Endometrial microvascular endothelial cells (primary cell): ENCODE data around the gene BCL3. TPM values are rescaled to one million over a fixed set of nuclear protein-coding genes. Genes with fewer than 3 reads are reported as not detected.

Source experiments
- in situ Hi-C: cut with HindIII; loops from 2 replicates; pipeline ENCODE4 v1.10.0; 2017; ENCODE audit warnings: low sequenced_read_pairs, low pct_unique_long_range_greater_than_20kb; ENCODE audit errors: inconsistent ontology term
- total RNA-seq: library from RNA; depleted of rRNA; stranded (reverse); fragments of >200 nt; gene quantifications from one replicate; pipeline ENCODE4 v1.2.3, GENCODE V29; 2015; ENCODE audit errors: inconsistent ontology term

BCL3 gene
- total RNA-seq, 1 donor from 2014 or later: 18.2 TPM

- in situ Hi-C loops: loop anchor here (25.0 kb wide), 1 partner anchor 119 kb away; the partner anchor contains the start of gene NECTIN2
These were observed 29.9 kb upstream of the BCL3 start for GRCh38 chr19:44718441-44719261.

- in situ Hi-C loops: loop anchor here (25.0 kb wide), 1 partner anchor 118 kb away; the partner anchor contains the start of gene NECTIN2
These were observed 29.2 kb upstream of the BCL3 start for GRCh38 chr19:44719262-44719701.

DNA sequence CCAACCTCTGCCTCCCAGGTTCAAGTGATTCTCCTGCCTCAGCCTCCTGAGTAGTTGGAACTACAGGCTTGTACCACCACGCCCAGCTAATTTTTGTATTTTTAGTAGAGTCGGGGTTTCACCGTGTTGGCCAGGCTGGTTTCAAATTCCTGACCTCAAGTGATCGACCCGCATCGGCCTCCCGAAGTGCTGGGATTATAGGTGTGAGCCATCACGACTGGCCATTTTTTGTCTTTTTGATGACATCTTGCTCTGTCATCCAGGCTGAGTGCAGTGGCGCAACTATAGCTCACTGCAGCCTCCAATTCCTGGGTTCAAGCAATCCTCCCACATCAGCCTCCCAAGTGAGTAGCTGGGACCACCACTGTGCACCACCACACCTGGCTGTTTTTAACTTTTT lies 28.1 kb upstream of the BCL3 start:
- in situ Hi-C loops: loop anchor here (25.0 kb wide), 1 partner anchor 117 kb away; the partner anchor contains the start of gene NECTIN2

- in situ Hi-C loops: loop anchor here (25.0 kb wide), 1 partner anchor 116 kb away; the partner anchor contains the start of gene NECTIN2
These were observed 27.6 kb upstream of the BCL3 start for GRCh38 chr19:44720945-44721344.

DNA sequence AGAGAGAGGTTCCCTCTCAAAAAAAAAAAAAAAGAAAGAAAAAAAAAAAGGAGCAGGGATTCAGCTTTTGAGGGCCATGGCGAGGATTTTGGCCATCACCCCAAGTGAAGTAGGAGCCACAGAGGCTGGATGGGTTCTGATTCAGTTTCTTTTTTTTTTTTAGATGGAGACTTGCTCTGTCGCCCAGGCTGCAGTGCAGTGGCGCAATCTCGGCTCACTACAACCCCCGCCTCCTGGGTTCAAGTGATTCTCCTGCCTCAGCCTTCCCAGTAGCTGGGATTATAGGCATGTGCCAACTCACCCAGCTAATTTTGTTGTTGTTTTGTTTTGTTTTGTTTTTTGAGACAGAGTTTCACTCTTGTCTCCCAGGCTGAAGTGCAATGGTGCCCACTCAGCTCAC lies 27.1 kb upstream of the BCL3 start:
- in situ Hi-C loops: loop anchor here (25.0 kb wide), 1 partner anchor 116 kb away; the partner anchor contains the start of gene NECTIN2

GRCh38 chr19:44722131-44723121 lies 26.1 kb upstream of the BCL3 start:
- in situ Hi-C loops: loop anchor here (25.0 kb wide), 1 partner anchor 115 kb away; the partner anchor contains the start of gene NECTIN2

- in situ Hi-C loops: loop anchor here (25.0 kb wide), 1 partner anchor 114 kb away; the partner anchor contains the start of gene NECTIN2
These were observed 25.1 kb upstream of the BCL3 start for GRCh38 chr19:44723299-44723951.

DNA sequence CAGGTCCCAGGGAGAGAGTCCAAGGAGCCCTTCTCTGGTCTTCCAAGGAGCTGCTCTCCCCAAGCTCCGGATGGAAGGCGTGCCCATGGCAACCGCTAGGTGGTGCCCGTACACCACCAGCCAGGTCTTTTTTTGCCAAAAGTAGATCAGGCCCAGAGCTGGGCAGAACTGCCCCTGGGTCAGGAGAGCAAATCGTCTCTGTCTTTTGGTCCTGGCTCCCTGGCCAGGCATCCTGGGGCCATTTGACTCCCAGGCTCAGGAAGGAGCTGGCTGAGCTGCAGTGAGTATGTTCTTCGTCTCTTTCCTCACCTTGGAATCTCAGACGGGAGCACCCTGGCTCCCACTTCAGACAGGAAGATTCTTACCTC lies 24.6 kb upstream of the BCL3 start:
- in situ Hi-C loops: loop anchor here (25.0 kb wide), 1 partner anchor 113 kb away; the partner anchor contains the start of gene NECTIN2

DNA sequence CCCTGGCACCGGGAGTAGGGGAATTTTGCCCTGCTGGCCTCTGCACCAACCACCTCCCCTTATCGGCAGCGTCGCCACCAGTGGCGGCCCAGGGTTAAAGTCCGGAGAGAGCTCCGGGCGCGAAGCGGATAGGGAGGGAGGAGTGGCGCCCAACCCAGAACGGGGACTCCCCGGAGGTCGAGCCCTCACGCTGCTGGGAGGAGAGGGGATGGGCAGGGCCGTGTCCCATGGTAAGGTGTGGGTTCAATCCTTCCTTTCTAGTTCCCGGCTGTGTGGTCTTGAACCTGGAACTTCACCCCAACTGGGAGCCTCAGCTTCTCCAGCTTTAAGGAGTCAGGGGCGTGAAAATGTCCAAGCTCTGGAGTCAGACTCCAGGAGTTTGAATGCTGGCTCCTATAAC lies 23.3 kb upstream of the BCL3 start:
- in situ Hi-C loops: no loop called here

DNA sequence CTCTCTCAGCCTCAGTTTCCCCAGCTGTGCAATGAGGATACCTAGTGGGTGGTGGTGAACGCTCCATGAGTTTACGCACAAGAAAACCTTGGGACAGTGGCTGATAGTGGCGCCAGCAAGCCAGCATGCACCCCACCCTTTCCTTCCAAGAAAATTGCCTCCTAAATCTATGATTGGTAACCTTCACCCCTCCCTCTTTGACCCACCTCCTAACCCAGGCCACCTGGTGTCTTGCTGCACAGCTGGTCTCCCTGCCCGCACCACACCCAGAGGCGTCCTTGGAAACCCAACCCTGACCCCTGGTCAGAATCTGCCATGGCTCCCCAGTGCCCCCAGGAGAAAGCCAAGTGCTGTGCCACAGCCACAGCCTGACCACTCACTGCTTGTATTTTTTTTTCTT lies 22.8 kb upstream of the BCL3 start:
- in situ Hi-C loops: no loop called here

DNA sequence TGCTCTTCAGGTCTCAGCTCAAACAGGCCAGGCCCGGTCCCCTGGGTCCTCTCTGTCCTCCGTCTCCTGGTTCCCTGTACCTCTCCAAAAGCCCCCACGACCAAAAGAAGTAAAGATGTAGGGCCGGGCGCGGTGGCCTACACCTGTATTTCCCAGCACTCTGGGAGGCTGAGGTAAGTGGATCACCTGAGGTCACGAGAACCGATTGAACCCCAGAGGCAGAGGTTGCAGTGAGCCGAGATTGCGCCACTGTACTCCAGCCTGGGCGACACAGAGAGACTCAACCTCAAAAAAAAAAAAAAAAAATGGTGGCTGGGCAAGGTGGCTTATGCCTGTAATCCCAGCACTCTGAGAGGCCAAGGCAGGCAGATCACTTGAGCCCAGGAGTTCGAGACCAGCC lies 22.0 kb upstream of the BCL3 start:
- in situ Hi-C loops: no loop called here

DNA sequence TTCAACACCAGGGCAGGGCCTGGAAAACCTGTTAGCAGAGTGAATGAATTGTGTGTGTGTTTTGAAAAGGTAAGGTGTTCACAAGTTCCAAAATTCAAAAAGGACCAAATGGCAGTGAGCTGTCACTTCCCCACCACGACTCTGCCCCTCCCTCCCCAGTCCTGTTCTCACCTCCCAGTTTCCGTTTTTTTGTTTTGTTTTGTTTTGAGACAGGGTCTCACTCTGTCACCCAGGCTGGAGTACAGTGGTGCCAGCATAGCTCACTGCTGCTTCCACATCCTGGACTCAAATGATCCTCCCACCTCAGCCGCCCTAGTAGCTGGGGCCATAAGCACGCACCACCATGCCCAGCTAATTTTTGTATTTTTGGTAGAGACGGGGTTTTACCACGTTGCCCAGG lies 20.3 kb upstream of the BCL3 start:
- in situ Hi-C loops: no loop called here

DNA sequence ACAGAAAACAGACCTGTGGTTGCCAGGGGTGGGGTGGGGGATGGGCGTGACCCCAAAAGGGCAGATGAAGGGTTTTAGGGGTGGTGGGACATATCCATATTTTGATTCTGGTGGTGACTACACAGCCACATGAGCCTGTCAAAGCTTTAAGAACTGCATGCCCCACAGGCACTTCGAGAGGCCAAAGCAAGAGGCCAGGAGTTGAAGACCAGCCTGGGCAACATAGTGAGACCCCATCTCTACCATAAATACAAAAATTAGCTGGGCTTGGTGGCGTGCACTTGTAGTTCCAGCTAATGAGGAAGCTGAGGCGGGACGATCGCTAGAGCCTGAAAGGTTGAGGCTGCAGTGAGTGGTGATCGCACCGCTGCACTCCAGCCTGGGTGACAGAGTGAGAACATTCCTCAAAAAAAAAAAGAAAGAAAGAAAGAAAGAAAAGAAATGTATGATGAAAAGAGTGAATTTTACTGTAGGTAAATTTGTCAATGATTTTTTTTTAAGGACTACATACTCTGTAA lies 18.9 kb upstream of the BCL3 start:
- in situ Hi-C loops: no loop called here

DNA sequence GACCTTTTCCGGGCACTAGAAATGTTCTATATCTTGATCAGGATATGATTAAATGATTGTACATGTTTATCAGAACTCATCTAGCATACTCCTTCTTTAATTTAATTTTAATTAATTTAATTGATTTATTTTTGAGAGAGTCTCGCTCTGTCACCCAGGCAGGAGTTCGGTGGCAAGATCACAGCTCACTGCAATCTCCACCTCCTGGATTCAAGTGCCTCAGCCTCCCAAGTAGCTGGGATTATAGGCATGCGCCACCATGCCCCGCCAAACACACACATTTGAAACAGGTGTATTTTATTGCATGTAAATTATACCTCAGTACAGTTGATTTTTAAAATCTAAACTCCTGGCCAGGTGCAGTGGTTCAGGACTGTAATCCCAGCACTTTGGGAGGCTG lies 17.4 kb upstream of the BCL3 start:
- in situ Hi-C loops: no loop called here

- in situ Hi-C loops: no loop called here
These were observed 16.9 kb upstream of the BCL3 start for GRCh38 chr19:44731622-44732021.

GRCh38 chr19:44732235-44733014 lies 16.1 kb upstream of the BCL3 start:
- in situ Hi-C loops: no loop called here

- in situ Hi-C loops: no loop called here
These were observed 14.2 kb upstream of the BCL3 start for GRCh38 chr19:44734357-44734756.

DNA sequence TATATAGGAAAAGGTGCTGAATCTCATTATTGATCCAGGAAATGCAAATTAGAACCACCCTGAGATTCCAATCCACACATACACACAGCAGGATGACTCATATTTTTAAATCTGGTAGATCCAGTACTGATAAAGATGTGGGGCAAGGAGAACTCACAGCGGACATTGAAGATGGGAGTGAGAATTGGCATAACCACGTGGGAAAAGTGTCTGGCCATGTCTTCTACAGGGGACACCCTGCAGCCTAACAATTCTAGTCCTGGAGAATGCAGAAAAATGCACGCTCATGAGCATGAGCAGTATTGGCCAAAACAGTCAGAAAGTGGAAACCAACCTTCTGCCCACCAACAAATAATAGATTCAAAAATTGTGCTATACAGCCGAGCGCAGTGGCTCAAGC lies 13.5 kb upstream of the BCL3 start:
- in situ Hi-C loops: no loop called here
